Neural cell (in vitro differentiated cells): ENCODE results near the gene PTMS. TPM values are rescaled to one million over a fixed set of nuclear protein-coding genes. Genes with fewer than 3 reads are reported as not detected.

Experiments used
- H2AFZ ChIP-seq: fragments of 200-600, 300-800 bp; sonication (generic), shearing (Covaris generic); 2 replicates; pipeline ENCODE4 v1.6.0; 2014; ENCODE audit warnings: low read depth, mild to moderate bottlenecking, antibody characterized with exemption, low read length, moderate library complexity
- H3F3A ChIP-seq: fragments of 200-600 bp; shearing (Covaris generic); 2 replicates; pipeline ENCODE4 v1.6.1; 2016; ENCODE audit warnings: mild to moderate bottlenecking, moderate library complexity, mixed read lengths, antibody characterized with exemption, low read length; ENCODE audit not compliant: insufficient read depth, poor library complexity, severe bottlenecking
- H3K27ac ChIP-seq: fragments of 200-600, 300-800 bp; sonication (generic), shearing (Covaris generic); 2 replicates; pipeline ENCODE4 v1.5.1; 2014; ENCODE audit warnings: mild to moderate bottlenecking, low read length, moderate library complexity
- H3K27me3 ChIP-seq: fragments of 300-800, 200-600 bp; sonication (generic), shearing (Covaris generic); 2 replicates; pipeline ENCODE4 v1.6.0; 2014; ENCODE audit warnings: mild to moderate bottlenecking, low read depth, low read length, moderate library complexity; ENCODE audit not compliant: insufficient read depth
- H3K36me3 ChIP-seq: fragments of 300-800, 200-600 bp; sonication (generic), shearing (Covaris generic); 2 replicates; pipeline ENCODE4 v1.5.1; 2014; ENCODE audit warnings: mild to moderate bottlenecking, antibody characterized with exemption, low read length, moderate library complexity; ENCODE audit not compliant: insufficient read depth
- H3K4me2 ChIP-seq: fragments of 300-800, 200-600 bp; sonication (generic), shearing (Covaris generic); 2 replicates; pipeline ENCODE4 v1.6.0; 2014; ENCODE audit warnings: mild to moderate bottlenecking, low read length
- H3K4me3 ChIP-seq: fragments of 300-800, 200-600 bp; sonication (generic), shearing (Covaris generic); 2 replicates; pipeline ENCODE4 v1.5.1; 2014; ENCODE audit warnings: mild to moderate bottlenecking, low read length, moderate library complexity
- H3K79me2 ChIP-seq: fragments of 200-600 bp; shearing (Covaris generic); replicated peaks from 2 replicates; pipeline ENCODE4 v1.6.0; 2014; ENCODE audit warnings: mild to moderate bottlenecking, low read length, moderate library complexity; ENCODE audit not compliant: insufficient read depth
- H3K9ac ChIP-seq: fragments of 300-800, 200-600 bp; sonication (generic), shearing (Covaris generic); 2 replicates; pipeline ENCODE4 v1.6.1; 2016; ENCODE audit warnings: mild to moderate bottlenecking, low read length, mixed read lengths
- H3K9me2 ChIP-seq: fragments of 200-600 bp; shearing (Covaris generic); 2 replicates; pipeline ENCODE4 v1.6.1; 2016; ENCODE audit warnings: mild to moderate bottlenecking, low read length, mixed read lengths; ENCODE audit not compliant: insufficient read depth
- H3K9me3 ChIP-seq: fragments of 200-600, 300-800 bp; sonication (generic), shearing (Covaris generic); 2 replicates; pipeline ENCODE4 v1.6.1; 2016; ENCODE audit warnings: mild to moderate bottlenecking, mixed run types, low read length, moderate library complexity, mixed read lengths
- H4K20me1 ChIP-seq: fragments of 200-600 bp; shearing (Covaris generic); 2 replicates; pipeline ENCODE4 v1.6.1; 2016; ENCODE audit warnings: mild to moderate bottlenecking, mixed run types; ENCODE audit not compliant: insufficient read depth
- EP300 ChIP-seq: fragments of 450-650 bp; conservative IDR thresholded peaks from 2 replicates; pipeline ENCODE4 v1.6.1; 2014; ENCODE audit warnings: antibody characterized with exemption, mild to moderate bottlenecking, moderate library complexity; ENCODE audit not compliant: poor library complexity, severe bottlenecking
- EZH2 ChIP-seq: fragments of 200-600, 300-800 bp; shearing (Covaris generic), sonication (generic); IDR thresholded peaks from 2 replicates; pipeline ENCODE4 v1.6.1; 2014; ENCODE audit warnings: antibody characterized with exemption, low read length, borderline replicate concordance, mild to moderate bottlenecking; ENCODE audit not compliant: insufficient read depth, poor library complexity, severe bottlenecking
- MXI1 ChIP-seq: fragments of 450-650 bp; conservative IDR thresholded peaks from 2 replicates; pipeline ENCODE4 v1.6.1; 2014; ENCODE audit warnings: antibody characterized with exemption, mild to moderate bottlenecking; ENCODE audit not compliant: poor library complexity, severe bottlenecking
- POLR2AphosphoS5 ChIP-seq: IDR thresholded peaks from 2 replicates; pipeline ENCODE4 v1.6.1; 2012
- RAD21 ChIP-seq: fragments of 450-650 bp; conservative IDR thresholded peaks from 2 replicates; pipeline ENCODE4 v1.6.1; 2014; ENCODE audit warnings: antibody characterized with exemption, mild to moderate bottlenecking, moderate library complexity
- SMC3 ChIP-seq: fragments of 450-650 bp; conservative IDR thresholded peaks from 2 replicates; pipeline ENCODE4 v1.6.1; 2014; ENCODE audit warnings: antibody characterized with exemption, mild to moderate bottlenecking, moderate library complexity; ENCODE audit not compliant: poor library complexity
- TAF1 ChIP-seq: IDR thresholded peaks from 2 replicates; pipeline ENCODE4 v1.6.1; 2012; ENCODE audit warnings: low read depth
- polyA plus RNA-seq: library from polyadenylated mRNA; depleted of rRNA; stranded (reverse); fragments of >200 nt; gene quantifications from 2 replicates; pipeline ENCODE4 v1.2.3, GENCODE V29; 2014
- TF ChIP-seq, protein P1 (sequence below): IDR thresholded peaks from 2 replicates; pipeline ENCODE4 v1.6.1; 2012; ENCODE audit warnings: borderline replicate concordance
- TF ChIP-seq, protein P2 (sequence below): fragments of 450-650 bp; IDR thresholded peaks from 2 replicates; pipeline ENCODE4 v1.5.1; 2014; ENCODE audit warnings: antibody characterized with exemption, mild to moderate bottlenecking, moderate library complexity; ENCODE audit not compliant: poor library complexity, severe bottlenecking

The PTMS gene
- polyA plus RNA-seq, 1 donor from 2014 or later: 557 TPM

DNA sequence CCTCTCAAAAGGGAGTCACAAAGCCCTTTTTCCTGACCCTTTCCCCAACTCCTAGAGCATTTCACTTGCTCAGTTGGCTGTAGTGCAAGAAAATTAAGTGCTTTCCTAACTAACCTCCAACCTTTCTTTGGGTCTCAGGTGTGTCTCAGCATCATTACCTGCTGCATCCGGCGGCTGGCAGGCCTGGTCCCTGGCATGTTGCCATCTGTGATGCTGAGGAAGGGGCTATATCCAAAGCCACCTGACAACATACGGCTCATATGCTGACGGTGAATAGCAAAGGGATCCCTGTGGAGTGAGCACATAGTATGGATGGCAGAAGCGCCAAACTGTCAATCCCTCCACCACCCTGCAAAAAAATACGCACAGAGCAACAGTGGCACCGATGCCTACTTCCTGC lies 14.4 kb upstream of the PTMS start:
- Histone ChIP-seq H3K36me3 (peaks cover 7% of the 10 kb centered on the region), H4K20me1 (no peaks in the 10 kb centered on the region), H3K9me2 (no peaks in the 10 kb centered on the region), H2AFZ (no peak overlapping the region), H3K9me3 (no peaks in the 10 kb centered on the region), H3K27me3 (no peaks in the 10 kb centered on the region), H3K79me2 (peaks cover 20% of the 10 kb centered on the region), H3K9ac (peak overlapping the region; percentile 100), H3K4me2 (peak overlapping the region; percentile 82), H3K27ac (peak overlapping the region; percentile 100), H3K4me3 (peak overlapping the region; percentile 99), H3F3A (no peaks in the 10 kb centered on the region)
- no peak for TF ChIP-seq POLR2AphosphoS5
- no peak for TF ChIP-seq MXI1
- TF ChIP-seq EZH2: no peak
- TF ChIP-seq TAF1: no peak
- TF ChIP-seq, protein P1, sequence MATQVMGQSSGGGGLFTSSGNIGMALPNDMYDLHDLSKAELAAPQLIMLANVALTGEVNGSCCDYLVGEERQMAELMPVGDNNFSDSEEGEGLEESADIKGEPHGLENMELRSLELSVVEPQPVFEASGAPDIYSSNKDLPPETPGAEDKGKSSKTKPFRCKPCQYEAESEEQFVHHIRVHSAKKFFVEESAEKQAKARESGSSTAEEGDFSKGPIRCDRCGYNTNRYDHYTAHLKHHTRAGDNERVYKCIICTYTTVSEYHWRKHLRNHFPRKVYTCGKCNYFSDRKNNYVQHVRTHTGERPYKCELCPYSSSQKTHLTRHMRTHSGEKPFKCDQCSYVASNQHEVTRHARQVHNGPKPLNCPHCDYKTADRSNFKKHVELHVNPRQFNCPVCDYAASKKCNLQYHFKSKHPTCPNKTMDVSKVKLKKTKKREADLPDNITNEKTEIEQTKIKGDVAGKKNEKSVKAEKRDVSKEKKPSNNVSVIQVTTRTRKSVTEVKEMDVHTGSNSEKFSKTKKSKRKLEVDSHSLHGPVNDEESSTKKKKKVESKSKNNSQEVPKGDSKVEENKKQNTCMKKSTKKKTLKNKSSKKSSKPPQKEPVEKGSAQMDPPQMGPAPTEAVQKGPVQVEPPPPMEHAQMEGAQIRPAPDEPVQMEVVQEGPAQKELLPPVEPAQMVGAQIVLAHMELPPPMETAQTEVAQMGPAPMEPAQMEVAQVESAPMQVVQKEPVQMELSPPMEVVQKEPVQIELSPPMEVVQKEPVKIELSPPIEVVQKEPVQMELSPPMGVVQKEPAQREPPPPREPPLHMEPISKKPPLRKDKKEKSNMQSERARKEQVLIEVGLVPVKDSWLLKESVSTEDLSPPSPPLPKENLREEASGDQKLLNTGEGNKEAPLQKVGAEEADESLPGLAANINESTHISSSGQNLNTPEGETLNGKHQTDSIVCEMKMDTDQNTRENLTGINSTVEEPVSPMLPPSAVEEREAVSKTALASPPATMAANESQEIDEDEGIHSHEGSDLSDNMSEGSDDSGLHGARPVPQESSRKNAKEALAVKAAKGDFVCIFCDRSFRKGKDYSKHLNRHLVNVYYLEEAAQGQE: no peak
- TF ChIP-seq, protein P2, sequence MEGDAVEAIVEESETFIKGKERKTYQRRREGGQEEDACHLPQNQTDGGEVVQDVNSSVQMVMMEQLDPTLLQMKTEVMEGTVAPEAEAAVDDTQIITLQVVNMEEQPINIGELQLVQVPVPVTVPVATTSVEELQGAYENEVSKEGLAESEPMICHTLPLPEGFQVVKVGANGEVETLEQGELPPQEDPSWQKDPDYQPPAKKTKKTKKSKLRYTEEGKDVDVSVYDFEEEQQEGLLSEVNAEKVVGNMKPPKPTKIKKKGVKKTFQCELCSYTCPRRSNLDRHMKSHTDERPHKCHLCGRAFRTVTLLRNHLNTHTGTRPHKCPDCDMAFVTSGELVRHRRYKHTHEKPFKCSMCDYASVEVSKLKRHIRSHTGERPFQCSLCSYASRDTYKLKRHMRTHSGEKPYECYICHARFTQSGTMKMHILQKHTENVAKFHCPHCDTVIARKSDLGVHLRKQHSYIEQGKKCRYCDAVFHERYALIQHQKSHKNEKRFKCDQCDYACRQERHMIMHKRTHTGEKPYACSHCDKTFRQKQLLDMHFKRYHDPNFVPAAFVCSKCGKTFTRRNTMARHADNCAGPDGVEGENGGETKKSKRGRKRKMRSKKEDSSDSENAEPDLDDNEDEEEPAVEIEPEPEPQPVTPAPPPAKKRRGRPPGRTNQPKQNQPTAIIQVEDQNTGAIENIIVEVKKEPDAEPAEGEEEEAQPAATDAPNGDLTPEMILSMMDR: no peak
- TF ChIP-seq SMC3: no peak
- no peak for TF ChIP-seq EP300
- no peak for TF ChIP-seq RAD21

DNA sequence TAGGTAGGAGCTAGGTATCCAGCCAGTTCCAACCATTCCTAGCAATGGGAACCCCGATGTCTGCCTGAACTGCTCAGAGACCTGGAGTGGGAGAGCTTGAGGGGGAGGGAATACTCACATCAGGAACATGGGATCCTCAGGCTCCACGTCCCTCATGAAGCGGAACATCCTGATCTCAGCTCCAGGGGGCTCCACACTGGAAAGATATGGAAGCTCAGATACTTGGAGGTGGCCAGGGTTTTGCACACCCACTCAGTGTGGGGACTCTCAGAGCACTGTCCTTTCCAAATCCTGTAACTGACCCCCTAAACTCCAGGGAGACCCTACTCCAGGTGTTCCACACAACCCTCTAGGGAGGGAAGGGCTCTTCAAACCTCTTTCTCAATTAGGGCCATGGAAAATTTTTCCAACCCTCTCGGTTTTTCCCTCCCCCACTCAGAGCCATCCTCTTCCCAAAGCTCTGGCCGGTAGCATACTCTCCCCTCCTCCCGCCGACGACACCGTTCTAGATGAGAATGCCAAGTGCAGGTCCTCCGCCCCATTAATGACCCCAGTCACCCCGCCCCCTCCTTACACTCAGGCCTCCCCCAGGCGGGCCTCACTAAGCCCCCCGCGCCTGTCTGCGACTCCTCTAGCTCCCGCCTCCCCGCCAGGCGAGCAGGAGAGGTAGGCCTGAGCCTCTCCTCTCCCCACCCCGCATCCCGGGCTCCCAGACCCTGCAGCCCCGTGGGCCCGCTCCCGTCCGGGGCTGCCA lies 13.8 kb upstream of the PTMS start:
- Histone ChIP-seq H3K27ac (peak overlapping the region; percentile 100), H3K9me2 (no peaks in the 10 kb centered on the region), H4K20me1 (no peaks in the 10 kb centered on the region), H3K4me2 (peak overlapping the region; percentile 82), H3K9ac (peak overlapping the region; percentile 100), H3K27me3 (no peaks in the 10 kb centered on the region), H3K36me3 (peaks cover 7% of the 10 kb centered on the region), H3K4me3 (peak overlapping the region; percentile 99), H2AFZ (peak overlapping the region; percentile 77), H3F3A (no peaks in the 10 kb centered on the region), H3K9me3 (no peaks in the 10 kb centered on the region), H3K79me2 (peaks cover 20% of the 10 kb centered on the region)
- no peak for TF ChIP-seq EZH2
- TF ChIP-seq RAD21: peak; percentile 54
- TF ChIP-seq TAF1: no peak
- TF ChIP-seq MXI1: no peak
- TF ChIP-seq SMC3: peak; percentile 78
- TF ChIP-seq POLR2AphosphoS5: peak; percentile 38
- TF ChIP-seq EP300: no peak
- TF ChIP-seq, protein P2: peak; percentile 71
- TF ChIP-seq, protein P1: peak; percentile 49
